Measurements from ENCODE around the gene RDH11.

DNA sequence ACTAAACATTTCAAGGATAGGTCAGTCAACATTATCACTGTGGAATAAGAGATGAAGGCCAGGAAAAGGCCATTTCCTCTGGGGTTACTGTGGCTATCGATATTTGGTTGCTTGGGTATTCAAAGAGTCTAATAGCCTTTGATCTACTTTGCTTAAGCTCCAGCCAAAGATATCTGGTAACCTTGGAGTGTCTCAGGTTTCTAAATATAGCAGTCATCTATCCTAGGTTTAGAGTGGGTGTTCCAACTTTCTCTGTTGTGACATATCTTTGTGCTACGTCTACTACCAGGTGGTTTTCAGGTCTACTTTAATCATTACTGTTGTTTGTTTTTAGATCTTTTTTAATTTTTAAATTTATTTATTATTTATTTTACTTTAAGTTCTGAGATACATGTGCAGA lies 48.5 kb upstream of the RDH11 start:
- TF ChIP-seq, protein P1, sequence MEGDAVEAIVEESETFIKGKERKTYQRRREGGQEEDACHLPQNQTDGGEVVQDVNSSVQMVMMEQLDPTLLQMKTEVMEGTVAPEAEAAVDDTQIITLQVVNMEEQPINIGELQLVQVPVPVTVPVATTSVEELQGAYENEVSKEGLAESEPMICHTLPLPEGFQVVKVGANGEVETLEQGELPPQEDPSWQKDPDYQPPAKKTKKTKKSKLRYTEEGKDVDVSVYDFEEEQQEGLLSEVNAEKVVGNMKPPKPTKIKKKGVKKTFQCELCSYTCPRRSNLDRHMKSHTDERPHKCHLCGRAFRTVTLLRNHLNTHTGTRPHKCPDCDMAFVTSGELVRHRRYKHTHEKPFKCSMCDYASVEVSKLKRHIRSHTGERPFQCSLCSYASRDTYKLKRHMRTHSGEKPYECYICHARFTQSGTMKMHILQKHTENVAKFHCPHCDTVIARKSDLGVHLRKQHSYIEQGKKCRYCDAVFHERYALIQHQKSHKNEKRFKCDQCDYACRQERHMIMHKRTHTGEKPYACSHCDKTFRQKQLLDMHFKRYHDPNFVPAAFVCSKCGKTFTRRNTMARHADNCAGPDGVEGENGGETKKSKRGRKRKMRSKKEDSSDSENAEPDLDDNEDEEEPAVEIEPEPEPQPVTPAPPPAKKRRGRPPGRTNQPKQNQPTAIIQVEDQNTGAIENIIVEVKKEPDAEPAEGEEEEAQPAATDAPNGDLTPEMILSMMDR (IDR thresholded peaks at IDR 0.05), result no peak
- TF ChIP-seq POLR2AphosphoS5 (IDR thresholded peaks at IDR 0.05) (no peak), POLR2A (IDR thresholded peaks at IDR 0.05) (no peak)

Measured in upper lobe of left lung (tissue), 4 donors.